HG02798 (cell line): Measurements from ENCODE around the gene PCYT2.

Experiments used
- ATAC-seq: cut with Tn5 transposase; IDR thresholded peaks from one replicate; pipeline ENCODE4 v1.9.1; 2021; ENCODE audit warnings: mild to moderate bottlenecking; ENCODE audit not compliant: unreplicated experiment, poor library complexity

The PCYT2 gene

GRCh38 chr17:81944858-81945257, 33.7 kb upstream of the PCYT2 start:
- no peak for ATAC-seq

- no peak for ATAC-seq
These were observed 31.0 kb upstream of the PCYT2 start for GRCh38 chr17:81942167-81942553.

GRCh38 chr17:81941484-81942166, 30.4 kb upstream of the PCYT2 start:
- no peak for ATAC-seq

- no peak for ATAC-seq
These were observed 29.6 kb upstream of the PCYT2 start for GRCh38 chr17:81940538-81941483.

- ATAC-seq: no peak
These were observed 28.7 kb upstream of the PCYT2 start for GRCh38 chr17:81939881-81940385.

DNA sequence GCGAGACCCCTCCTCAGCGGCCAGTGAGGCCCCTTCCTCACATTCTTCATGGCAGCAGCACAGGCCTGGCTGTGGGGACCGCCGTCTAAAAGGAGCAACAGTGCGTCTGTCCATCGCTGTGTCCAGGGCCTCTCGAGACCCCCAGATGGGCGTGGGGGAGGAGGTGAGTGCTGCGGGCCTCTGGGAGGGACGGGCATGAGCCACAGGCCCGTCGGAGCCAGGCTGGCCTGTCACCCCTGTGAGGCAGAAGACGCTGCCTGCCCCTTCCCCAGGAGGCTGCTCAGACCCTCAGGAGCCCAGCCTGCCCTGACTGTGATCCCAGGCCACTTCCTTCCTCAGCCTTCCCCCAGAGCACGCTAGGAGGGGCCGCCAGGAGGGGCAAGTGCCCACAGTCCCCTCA, 28.0 kb upstream of the PCYT2 start:
- ATAC-seq: no peak

GRCh38 chr17:81935709-81936084, 24.5 kb upstream of the PCYT2 start:
- no peak for ATAC-seq

- no peak for ATAC-seq
These were observed 23.9 kb upstream of the PCYT2 start for GRCh38 chr17:81934850-81935708.

- ATAC-seq: no peak
These were observed 23.0 kb upstream of the PCYT2 start for GRCh38 chr17:81934098-81934757.

DNA sequence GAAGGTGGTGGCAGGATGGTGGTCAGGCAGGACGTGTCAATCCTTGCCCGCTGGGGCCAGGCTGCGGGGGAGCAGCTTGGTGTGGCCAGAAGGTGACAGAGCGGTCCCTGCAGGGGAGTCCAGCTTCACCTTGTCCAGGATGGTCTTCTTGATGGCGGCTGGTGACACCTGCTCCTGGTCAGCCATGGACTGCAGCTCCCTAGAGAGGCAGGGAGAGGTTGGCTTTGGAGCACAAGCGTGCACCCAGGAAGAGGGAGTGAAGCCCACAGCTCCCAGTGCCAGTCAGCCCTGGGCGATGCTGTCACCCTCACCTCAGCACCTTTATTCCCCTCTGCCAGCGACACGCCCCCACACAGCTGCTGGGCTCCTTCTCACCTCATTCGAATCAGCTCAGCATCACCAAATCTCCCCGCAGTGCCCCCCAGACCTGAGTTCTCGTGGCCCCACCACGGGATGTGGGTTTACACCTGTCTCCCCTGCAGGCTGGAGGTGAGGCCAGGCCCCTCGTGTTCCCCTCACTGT, 22.0 kb upstream of the PCYT2 start:
- no peak for ATAC-seq

GRCh38 chr17:81932333-81932983, 21.3 kb upstream of the PCYT2 start:
- ATAC-seq: no peak

GRCh38 chr17:81931557-81932332, 20.5 kb upstream of the PCYT2 start:
- ATAC-seq: no peak

DNA sequence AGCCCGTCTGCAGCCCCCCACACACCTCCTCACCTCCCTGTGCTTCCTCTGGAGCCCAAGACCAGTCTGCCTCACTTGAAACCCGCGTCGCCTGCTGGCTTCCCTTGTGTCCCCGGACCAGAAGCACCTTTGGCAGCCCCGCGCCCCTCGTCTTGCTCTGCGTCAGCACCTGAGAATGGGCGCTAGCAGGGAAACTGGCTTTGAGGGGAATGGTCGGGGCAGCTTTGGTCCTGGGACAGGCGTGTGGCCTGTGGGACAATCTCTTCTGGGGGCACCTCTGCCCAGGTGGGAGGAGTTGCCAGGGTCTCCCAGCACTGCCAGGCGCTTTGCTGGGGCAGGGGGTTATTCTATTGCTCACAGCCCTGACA, 20.0 kb upstream of the PCYT2 start:
- no peak for ATAC-seq

DNA sequence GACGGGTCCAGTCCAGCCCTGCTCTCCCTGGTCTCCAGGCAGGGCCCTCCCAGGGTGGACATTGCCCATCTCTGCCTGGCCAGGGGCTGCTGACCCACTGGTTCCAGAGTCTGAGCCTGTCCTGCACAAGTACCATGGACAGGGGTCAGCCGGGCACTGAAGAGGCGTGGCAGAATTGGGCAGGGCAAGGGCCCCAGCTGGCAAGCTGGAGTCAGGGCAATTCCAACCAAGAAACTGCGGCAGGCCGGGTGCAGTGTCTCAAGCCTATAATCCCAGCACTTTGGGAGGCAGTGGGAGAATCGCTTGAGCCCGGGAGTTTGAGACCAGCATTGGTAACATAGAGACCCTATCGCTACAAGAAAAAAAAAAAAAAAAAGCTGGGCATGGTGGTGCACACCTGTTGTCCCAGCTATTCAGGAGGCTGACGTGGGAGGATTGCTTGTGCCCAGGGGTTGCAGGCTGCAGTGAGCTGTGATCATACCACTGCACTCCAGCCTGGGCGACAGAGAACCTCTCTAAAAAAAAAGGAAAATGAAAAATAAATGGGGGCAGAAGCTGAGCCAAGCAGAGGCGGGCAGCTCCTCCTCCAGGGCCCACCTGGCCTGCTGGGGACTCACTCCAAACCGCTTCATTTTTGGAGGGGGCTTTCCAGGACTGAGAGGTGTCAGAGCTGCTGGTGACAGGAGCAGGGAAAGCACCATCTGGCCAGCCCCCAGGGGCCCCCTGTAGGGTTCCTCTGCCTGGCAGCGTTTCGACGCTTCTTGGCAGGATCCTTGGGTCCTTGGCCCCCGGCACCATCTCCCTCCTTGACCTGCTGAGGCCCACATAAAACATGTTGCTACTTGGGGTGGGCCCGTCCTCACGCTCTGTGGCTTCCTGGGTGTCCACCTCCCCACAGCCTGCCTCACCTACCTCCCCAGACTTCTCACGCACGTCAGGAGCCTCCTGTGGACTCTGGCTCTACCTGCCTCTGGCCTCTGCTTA, 19.2 kb upstream of the PCYT2 start:
- no peak for ATAC-seq

GRCh38 chr17:81929253-81930141, 18.3 kb upstream of the PCYT2 start:
- ATAC-seq: no peak

- no peak for ATAC-seq
These were observed 17.5 kb upstream of the PCYT2 start for GRCh38 chr17:81928544-81929252.
